Measurements from ENCODE around the gene PRDM15.

The PRDM15 gene

DNA sequence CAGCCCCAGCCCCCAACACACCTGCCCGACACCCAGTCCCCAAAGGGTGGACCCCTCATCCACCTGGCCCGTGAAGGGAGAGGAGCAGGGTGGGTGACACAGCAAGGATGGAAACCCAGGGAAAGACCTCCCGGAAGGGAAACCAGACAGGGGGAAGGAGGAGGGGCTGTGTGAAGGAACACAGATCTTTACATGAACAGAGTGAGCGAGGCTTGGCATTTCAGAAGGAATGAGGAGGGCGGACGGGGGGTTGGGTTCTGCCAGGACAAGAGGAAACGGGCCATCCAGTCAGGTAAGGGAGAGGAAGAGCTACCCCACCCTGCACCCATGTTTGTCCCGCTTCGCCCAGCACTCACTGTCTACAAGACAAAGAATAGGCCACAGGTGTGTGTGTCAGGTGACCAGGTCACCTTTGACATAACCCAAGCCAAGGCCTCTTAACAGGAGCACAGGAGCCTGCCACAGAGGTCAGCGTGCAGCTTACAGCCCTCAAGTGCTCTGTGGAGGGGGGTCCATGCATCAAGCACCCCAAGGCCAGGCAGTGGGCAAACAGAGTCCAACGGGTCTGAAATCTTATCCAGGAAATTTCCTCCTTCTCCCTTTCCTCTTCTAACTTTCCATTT, 18.0 kb upstream of the PRDM15 start:
- TF ChIP-seq, protein P1, sequence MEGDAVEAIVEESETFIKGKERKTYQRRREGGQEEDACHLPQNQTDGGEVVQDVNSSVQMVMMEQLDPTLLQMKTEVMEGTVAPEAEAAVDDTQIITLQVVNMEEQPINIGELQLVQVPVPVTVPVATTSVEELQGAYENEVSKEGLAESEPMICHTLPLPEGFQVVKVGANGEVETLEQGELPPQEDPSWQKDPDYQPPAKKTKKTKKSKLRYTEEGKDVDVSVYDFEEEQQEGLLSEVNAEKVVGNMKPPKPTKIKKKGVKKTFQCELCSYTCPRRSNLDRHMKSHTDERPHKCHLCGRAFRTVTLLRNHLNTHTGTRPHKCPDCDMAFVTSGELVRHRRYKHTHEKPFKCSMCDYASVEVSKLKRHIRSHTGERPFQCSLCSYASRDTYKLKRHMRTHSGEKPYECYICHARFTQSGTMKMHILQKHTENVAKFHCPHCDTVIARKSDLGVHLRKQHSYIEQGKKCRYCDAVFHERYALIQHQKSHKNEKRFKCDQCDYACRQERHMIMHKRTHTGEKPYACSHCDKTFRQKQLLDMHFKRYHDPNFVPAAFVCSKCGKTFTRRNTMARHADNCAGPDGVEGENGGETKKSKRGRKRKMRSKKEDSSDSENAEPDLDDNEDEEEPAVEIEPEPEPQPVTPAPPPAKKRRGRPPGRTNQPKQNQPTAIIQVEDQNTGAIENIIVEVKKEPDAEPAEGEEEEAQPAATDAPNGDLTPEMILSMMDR (IDR thresholded peaks at IDR 0.05; ENCODE audit: borderline replicate concordance, control extremely low read depth, extremely low read depth, insufficient read depth, missing control alignments), result no peak
- no peak for DNase-seq (ENCODE audit: low spot score)
- in situ Hi-C loops (cut with MboI; ENCODE audit: low sequenced_read_pairs, unreplicated experiment), result no loop called here

DNA sequence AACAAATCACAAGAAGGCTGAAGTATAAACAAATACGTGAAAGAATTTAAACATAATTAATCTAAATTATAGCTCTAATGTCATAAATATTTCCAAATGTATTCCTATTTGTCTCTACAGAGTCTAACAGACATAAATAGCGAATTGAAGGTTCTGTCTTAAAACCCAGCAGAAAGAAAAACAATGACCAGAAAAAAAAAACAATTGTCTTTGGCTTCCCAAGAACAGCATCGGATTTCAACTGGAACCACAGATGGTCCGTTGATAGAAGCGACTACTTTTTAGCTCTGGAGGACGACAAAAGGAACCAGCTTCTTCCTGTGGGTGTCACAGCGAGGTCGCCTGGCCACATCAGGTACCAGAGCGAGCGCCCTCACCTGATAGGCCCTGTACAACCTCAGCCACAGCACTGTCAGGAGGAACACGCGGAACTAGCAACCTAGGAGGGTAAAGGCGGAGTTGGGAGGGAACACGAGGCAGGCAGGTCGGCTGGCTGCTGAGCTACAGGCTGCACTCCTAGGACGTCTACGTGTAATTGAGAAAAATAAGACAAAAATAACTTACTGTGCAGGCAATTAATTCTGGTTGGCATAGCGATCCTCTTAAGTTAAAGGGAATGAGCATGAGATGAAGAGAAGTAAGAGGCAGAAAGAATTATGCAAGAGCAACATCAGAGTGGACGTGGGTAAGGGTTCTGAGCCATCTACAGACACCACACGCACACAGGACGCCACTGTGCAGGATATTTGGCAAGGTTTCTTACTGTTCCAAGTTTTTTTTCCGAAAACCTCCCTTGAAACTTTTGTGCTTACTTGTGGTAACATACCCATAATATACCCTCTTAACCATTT, 16.7 kb upstream of the PRDM15 start:
- in situ Hi-C loops (cut with MboI; ENCODE audit: low sequenced_read_pairs, unreplicated experiment), result no loop called here
- no peak for DNase-seq (ENCODE audit: low spot score)
- TF ChIP-seq, protein P1 (IDR thresholded peaks at IDR 0.05; ENCODE audit: borderline replicate concordance, control extremely low read depth, extremely low read depth, insufficient read depth, missing control alignments), result no peak

GRCh38 chr21:41894922-41895557, 15.9 kb upstream of the PRDM15 start:
- in situ Hi-C loops (cut with MboI; ENCODE audit: low sequenced_read_pairs, unreplicated experiment), result no loop called here

GRCh38 chr21:41894511-41894910, 15.4 kb upstream of the PRDM15 start:
- TF ChIP-seq, protein P1 (IDR thresholded peaks at IDR 0.05; ENCODE audit: borderline replicate concordance, control extremely low read depth, extremely low read depth, insufficient read depth, missing control alignments), result no peak
- in situ Hi-C loops (cut with MboI; ENCODE audit: low sequenced_read_pairs, unreplicated experiment), result no loop called here
- no peak for DNase-seq (ENCODE audit: low spot score)

More at GRCh38 chr21:41894922-41895557, 15.9 kb upstream of the PRDM15 start:
- TF ChIP-seq, protein P1 (IDR thresholded peaks at IDR 0.05; ENCODE audit: borderline replicate concordance, control extremely low read depth, extremely low read depth, insufficient read depth, missing control alignments), result no peak
- no peak for DNase-seq (ENCODE audit: low spot score)

DNA sequence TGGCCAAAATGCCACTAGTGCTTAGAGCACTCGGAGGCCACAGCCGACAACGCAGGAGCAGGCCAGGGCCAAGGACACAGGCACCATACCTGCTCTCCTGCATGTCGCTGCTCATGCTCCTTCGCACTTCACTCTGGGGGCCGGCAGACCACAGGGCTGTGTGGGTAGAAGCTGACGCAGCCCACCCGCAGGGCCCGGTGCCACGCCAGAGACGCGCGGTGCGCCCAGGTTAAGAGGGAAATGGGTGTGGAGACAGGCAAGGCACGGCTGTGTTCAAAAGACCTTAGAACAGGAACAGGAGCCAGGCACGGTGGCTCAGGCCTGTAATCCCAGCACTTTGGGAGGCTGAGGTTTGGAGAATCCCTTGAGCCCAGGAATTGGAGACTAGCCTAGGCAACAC, 13.6 kb upstream of the PRDM15 start:
- in situ Hi-C loops (cut with MboI; ENCODE audit: low sequenced_read_pairs, unreplicated experiment), result no loop called here
- DNase-seq (ENCODE audit: low spot score), result no peak
- TF ChIP-seq, protein P1 (IDR thresholded peaks at IDR 0.05; ENCODE audit: borderline replicate concordance, control extremely low read depth, extremely low read depth, insufficient read depth, missing control alignments), result no peak

GRCh38 chr21:41891132-41891531, 12.0 kb upstream of the PRDM15 start:
- TF ChIP-seq, protein P1 (IDR thresholded peaks at IDR 0.05; ENCODE audit: borderline replicate concordance, control extremely low read depth, extremely low read depth, insufficient read depth, missing control alignments), result no peak
- in situ Hi-C loops (cut with MboI; ENCODE audit: low sequenced_read_pairs, unreplicated experiment), result no loop called here
- no peak for DNase-seq (ENCODE audit: low spot score)

All from GM13976 (cell line).